CD4-positive, alpha-beta T cell treated with Interleukin-21 for 1 hour (primary cell): Measurements from ENCODE around the gene CMTM1.

Experiments used
- DNase-seq: peaks from one replicate; pipeline ENCODE4 v3.0.0-alpha.2; 2020

The CMTM1 gene

DNA sequence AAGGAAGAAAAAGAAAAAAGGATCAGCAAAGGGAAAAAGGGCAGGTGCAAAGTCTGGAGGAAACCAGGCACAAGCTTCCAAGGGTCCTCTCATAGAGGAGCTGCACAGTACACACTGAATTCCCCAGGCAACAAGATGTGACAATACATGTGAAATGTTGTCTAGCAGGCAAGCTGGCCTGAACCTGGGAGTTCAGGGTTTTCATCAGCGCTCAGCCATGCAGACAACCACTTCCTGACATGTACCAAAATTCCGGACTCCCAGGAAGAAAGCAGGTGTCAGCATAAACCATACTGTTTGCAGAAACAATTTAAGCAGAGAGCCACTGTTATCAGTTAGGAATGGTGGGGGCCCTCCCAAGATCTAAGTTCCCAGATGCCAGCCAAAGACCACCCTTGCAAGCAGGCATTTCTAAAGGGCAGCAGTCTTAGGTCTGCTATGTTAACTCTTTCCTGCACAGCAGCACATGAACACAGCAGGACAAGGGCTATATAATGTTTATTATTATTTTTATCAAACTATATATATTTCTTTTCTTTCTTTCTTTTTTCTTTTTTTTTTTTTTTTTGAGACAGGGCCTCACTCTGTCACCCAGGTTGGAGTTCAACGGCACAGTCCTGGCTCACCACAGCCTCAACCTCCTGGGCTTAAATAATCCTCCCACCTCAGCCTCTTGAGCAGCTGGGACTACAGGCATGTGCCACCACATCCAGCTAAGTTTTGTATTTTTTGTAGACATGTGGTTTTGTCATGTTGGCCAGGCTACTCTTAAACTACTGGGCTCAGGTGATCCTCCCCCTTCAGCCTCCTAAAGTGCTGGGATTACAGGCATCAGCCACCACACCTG lies 26.4 kb upstream of the CMTM1 start:
- DNase-seq = no peak

DNA sequence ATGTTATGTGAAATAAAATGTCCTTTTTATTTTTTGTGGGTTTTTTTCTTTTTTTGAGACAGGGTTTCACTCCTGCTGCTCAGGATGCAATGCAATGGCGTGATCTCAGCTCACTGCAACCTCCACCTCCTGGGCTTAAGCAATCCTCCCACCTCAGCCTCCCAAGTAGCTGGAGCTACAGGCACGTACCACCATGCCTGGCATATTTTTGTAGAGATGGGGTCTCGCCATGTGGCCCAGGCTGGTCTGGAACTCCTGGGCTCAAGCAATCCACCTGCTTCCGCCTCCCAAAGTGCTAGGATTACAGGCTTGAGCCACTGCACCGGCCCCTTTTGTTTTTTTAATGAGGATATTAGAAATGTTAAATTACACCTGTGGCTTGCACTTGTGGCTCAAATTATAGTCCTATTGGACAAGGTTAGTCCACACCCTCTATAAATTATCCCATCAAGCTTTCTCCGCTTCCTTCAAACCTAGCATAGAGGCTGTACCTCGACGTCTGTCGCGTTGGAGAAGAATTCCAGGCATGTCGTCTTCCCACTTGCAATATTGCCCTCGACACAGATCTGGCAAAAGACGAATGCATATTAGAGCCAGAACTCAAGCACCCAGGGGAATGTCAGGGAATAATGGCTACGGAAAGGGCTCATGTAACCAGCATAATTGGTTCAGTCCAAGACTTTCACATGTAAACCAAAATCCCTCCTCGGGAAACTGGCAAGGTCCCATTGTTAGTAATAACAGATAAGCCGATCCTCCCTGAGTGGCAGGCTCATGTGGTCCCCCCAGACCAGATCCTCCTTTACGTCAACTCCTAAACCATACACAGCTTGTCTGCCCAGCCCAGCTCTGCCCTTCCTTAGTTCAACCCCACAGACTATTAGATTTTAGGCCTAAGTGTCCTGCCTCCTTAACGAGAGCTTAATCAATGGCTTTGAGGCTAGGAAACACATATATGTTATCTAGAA lies 24.6 kb upstream of the CMTM1 start:
- DNase-seq = no peak

DNA sequence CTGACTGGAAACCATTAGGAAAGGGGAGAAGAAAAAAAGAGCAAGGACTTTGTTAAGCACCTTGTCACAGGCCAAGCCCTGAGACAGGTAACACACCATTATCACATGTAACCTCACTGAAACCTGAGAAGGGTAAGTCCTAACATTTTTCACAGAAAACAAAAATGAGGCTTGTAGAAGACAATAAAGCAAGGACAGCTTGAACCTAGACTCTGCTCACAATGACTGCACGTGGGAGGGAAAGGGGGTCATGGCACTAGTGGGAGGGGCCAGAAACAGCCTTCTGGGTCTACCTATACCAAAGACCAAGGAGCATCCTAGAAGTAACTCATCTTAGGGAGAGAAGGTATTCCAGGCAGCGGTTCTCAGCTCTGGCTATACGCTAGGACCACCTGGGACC lies 23.8 kb upstream of the CMTM1 start:
- DNase-seq = no peak

DNA sequence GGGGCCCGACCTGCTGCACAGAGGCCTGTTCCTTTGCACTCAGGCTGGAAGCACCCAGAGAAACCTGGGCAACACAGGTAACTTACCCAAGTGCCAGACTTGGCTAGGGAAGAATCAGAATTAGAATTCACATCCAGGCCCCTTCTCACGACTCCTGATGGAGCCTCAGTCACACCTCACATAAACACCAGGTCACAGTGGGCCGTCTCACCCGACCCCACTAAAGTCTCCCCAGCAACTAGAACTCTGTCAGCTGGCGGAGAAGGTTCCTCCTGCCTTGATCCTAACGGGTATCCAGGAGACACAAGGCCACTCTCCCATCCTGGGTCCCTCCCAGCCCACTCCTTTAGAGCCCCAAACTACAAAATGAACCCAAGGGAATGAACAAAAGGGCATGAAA lies 22.7 kb upstream of the CMTM1 start:
- no peak for DNase-seq

DNA sequence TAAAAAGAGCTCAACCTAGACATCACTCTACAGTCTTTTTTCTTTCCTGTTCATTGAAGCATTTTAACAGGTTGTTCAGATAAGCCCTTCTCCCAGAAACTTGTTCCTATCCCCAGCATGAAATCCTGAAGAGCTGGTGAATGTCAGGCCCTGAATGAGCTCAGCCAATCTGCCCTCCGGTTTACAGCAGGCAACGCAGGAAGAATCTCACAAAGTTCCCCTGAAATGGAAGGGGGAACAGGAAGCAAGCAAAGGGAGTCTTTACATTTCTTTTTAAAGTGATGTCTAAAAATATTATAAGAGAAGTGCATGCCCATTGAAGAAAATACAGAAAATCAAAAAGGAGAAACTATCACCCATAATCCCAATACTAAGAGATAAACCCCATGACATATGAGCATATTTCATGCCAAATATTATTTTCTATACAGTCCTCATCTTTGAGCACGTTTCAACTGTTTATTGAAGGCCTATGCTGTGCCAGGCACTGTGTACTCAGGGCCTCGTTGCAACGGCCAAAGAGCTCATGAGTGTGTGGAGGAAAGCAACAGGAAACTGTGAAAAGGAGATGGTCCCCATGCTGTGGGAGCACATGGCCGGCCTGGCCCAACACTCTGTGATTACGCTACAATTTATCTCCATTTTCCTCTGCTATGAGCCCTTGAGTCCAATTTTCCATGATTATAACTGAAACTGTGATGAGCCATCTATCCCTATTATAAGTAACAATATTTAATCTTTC lies 22.1 kb upstream of the CMTM1 start:
- DNase-seq = no peak

DNA sequence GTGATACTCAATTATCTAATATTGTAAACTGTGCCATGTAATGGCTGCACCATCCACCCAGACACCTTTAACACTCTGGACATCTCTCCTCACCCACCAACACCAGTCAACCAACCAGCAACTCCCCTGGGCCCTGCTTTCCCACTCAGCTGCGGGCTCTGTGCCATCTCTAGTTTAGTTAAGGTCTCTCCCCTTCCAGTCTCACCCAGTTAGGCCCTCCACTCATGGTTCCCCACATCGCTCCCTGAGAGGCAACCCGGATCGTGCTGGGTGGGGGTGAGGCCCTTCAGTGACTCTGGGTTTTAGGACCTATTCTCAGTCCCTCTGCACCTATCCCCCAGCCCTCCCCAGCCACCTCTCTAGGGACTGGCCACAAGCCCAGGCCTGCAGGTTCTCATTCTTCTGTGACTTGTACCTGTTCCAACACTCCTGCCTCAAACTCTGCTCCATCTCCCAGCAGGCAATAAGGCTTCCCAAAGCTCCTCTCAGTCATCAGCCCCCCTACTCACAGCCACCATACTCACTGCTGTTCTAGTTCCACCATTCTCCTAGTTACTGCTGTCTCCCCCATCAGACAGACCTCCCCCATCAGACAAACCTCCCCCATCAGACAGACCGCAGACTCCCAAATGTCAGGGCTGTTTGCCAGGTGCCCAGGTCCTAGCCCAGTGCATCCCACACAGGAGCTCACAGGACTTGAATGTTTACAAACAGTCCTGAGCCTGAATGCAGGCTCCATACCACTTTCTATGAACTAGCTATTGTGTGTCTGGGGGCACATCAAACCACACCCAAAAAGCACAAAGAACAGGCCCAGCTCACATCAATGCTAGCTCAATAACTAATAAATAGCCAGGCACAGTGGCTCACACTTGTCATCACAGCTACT lies 18.9 kb upstream of the CMTM1 start:
- no peak for DNase-seq

DNA sequence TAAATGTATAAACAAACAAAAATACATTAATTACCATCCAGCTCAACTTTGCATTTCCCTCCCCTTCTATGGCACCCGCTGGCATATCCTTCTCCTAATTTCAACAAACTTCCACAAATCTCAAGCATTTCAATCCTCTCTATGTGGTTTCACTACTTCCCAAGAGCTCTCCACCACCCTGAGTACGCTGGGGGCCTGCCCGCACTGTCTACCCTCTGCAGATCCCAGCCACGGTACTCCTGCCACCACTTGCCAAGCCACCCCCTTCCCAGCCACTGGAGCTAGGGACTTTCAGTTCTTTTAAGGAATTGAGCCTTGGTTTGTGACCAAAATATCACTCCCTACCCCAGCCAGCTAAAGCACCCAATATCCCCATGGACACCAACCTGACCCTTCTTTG lies 18.2 kb upstream of the CMTM1 start:
- no peak for DNase-seq

DNA sequence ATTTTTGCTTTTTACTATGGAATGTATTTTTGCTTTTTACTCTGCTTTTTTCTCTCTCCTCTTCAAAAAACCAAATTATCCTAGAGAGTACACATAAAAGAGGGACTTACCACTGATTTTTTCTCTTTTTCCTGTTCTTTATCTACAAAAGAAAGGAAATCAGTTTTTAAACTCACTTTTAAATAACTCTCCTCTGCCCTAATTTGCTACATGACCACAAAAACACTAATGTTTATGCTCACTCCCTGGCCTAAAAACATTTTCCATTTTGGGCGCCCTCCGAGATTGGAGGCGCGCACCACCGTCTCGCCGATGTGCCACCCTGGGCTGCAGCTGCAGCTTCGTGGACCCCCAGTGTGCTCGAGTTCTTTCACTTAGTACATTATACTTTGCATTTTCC lies 17.4 kb upstream of the CMTM1 start:
- no peak for DNase-seq

DNA sequence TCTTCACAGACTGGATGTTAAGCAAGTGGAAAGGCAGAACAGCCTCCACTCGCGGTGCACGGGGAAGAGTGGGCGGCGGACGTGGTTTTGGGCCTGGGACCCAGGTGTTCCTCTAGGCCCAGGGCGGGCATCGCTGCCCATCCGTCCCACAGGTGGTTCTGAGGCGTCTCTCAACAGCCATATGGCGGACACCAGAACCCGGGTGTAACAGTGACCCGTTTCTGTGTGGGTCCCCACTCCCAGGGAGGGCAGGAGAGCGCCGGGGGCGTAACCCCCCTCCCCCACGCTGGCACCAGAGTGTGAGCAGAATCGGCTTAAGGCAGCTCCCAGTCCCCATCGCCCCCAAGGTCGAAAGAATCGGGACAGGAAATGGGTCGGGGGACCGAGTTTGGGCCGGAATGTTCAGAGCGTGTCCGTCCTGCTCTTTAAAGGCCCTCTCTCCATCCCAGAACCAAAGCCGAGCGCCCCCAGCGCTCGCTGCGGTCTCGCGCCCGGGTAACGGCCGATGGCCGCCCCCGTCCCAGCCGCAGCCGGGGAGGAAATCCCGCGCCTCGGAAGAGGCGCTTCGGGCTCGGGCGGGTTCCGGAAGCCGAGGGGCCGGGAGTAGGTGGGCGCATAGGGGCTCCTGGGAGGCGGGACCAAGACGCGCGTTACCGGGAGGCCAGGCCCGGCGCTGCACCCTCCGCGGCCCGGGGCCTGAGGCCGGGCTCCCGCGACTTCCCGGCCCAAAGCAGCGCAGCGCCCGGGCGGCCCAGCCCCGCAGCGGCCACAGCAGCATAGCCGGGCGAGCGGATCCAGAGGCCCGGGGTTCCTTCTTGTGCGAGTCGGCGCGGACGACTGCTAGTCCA lies 16.7 kb upstream of the CMTM1 start, which contains the start of gene TK2:
TK2 (minus strand) TSS at position 839 of the 848 bp plus-strand sequence; CDS start at position 778, 61 bp downstream.
- DNase-seq = peak; percentile 56

DNA sequence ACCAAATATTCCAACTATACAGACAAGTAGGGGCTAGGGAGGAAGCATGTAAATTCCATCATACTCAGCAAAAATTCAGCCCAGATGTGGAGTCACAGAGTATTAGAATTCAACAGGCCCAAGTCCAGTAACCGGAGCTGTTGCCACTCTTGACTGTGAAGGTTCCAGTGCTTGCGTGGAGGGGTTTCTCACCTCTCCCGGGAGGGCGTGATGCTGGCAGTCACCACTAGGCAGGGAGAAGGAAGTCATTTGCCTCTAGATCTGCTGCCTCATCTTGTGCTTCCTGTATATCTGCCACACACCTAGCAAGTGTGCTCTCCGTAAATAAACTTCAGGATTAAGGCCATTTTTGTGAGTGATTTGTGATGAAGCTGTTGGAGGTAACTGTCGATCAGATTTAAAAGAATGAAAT lies 14.9 kb upstream of the CMTM1 start:
- peak; percentile 72 for DNase-seq

DNA sequence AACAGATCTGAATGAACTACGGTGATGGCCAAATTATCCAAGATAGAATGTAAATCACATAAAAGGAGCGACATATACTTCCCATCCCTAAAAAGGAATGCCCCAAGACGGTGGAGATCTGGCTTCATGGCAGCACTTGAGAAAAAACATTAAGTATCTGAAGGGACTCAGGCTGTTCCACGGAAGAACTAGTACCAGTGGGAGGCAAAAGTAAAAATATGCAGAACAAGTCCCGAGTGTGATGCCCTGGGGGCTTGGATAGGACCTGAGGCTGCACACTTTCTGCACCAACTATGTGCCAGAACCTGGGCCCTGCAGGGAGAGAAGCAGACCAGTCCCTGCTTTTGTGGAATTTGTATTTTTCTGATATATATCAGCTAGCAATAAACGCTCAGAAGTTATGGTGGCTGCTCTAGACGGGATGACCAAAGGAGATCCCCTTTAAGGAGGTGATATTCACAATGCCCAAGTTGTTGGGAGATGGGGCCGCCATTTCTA lies 14.4 kb upstream of the CMTM1 start:
- DNase-seq = no peak

DNA sequence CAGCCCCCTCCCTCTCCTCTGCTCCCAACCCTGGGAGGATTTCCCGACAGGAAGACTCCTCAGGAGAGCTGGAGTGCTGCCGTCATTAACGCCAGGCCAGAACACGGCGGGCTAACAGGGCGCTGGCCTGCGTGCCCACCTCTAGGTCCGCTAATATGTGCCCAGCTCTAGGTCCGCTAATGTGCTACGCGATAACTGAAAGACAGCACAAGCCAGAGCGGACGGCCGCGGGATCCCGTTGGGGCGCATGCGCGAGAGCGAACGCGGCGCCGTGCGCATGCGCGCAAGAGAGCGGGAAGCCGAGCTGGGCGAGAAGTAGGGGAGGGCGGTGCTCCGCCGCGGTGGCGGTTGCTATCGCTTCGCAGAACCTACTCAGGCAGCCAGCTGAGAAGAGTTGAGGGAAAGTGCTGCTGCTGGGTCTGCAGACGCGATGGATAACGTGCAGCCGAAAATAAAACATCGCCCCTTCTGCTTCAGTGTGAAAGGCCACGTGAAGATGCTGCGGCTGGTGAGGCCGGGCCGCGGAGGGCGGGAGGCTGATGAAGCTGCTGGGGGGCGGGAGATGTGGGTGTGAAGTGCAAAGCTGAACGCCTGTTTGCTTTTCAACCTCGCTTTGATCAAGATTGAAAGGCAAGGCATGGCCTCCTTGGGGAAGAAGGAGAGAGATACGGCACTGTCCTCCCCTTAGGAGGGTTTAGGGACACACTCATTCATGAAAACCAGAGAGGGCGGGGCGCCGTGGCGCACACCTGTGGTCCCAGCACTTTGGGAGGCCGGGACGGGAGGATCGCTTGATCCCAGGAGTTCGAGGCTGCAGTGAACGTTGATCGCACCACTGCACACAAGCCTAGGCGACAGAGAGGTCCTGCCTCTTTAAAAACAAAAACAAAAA lies 13.7 kb upstream of the CMTM1 start, which contains the start of gene CKLF:
CKLF (plus strand) TSS at position 291 of the 892 bp plus-strand sequence; CDS start at position 431, 140 bp downstream.
- peak; percentile 93 for DNase-seq

DNA sequence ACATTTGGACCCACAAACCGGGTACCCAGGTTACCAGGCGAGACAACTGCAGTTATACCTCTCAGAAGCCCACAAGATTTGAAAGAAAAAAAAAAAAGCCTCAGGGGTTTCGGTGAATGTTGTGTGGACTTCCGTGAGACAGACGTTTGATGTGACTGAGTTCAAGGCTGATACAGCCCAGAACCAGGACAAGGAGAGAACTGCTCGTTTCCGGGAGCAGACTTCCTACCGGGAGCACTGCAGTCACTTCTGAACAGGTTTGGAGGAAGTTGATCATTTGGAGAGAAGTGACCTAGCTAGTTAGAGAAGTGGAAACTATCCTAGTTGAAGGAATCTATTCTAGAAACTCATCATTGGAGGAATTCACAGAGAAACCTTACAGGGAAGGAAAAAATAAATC lies 13.0 kb upstream of the CMTM1 start:
- DNase-seq = peak; percentile 28

DNA sequence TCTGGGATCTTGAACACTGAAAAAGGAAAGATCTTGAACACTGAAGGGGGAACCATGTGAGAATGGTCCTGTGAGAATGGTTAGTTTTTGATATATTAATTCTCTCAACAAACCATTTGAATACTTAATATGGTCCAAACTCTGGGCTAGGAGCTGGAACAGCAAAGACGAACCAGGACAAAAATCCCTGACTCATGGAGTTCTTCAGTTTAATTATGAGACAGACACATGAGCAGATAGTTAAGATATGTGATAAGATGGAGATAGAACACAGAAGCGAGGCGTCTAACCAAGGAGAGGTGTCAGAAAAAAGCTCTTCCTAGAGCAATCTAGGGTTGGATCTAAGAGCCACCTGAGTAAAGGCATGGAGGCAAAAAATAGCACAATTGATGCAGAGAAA lies 12.2 kb upstream of the CMTM1 start:
- DNase-seq = no peak

DNA sequence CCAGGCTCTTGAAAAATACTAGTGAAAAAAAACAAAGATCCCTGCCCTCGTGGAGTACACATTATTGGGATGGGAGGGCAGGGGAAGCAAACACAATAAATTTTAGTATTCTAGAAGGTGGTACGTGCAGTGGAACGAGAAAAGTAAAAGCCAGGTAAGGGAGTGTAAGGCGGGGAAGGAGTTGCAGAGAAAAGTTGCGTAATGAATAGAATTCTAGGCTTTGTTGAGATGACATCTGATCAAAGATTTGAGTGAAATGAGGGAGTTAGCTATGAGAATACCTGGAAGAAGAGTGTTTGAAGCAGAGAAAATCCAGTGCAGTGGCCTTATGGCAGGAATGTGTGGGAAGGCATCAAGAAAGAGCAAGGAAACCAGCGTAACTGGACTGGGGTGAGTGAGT lies 11.7 kb upstream of the CMTM1 start:
- no peak for DNase-seq

DNA sequence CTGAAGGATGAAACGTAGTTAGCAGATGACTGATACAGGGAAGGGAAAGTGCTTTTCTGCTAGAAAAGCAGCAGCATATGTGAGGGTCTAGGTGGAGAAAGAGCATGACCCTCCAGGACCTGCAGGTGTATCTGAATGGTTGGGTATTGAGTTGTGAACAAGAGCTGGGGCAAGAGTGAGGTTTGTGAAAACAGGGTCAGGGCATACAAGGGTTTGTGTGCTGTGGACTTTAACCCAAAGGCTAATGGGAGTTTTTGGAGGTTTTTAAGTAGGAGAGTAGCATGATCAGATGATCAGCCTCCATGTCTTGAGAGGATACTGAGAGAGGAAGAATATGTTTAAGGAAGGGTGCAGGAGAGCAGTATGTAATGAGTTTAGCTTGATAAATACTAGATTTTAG lies 6.1 kb upstream of the CMTM1 start:
- no peak for DNase-seq

DNA sequence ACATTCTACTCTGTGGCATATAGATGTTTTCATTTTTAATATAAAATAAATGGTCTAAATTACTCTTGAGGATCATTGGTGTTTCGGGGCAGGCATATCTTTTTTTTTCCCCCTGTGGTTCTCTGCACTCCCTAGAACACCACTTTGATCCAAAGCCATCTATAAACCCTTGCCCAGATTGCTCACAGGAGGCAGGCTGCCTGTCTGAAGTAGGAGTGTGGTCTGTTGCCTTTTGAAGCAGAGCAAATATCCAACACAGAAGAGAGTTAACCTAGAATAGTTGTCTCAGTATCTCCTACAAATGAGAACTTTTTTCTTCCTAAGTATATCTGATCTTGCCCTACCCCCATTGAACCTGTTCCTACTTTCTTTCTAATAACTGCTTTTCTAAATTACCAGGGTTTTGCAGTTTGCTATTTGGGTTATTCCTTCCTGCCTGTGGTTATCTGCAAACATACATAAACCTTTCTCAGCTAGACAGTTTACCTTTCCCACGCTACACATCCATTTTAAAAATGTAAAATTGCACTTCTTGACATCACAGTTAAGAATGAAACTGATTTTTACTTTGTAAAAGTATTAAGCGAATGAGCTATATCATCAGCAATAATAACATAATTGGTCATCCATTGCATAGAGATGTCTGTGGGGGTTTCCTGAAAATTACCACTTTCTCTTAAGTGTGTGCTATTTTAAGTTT lies 4.7 kb upstream of the CMTM1 start:
- DNase-seq = peak; percentile 13

DNA sequence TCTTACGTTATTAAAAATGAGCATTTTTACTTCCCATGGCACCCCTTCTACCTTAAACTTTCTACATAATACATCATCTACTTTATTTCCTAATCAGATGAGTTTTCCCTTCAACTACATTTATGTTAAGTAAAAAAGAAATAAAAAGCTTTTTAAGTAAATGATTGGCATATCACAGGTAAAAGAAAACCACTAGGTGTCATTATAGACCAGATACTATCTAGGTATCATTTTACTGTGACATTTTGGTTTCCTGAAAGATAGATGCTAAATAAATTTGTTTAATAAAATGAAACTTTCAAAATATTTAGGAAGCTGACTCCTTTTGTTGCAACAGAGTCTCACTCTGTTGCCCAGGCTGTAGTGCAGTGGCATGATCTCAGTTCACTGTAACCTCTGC lies 3.8 kb upstream of the CMTM1 start:
- DNase-seq = peak; percentile 40

DNA sequence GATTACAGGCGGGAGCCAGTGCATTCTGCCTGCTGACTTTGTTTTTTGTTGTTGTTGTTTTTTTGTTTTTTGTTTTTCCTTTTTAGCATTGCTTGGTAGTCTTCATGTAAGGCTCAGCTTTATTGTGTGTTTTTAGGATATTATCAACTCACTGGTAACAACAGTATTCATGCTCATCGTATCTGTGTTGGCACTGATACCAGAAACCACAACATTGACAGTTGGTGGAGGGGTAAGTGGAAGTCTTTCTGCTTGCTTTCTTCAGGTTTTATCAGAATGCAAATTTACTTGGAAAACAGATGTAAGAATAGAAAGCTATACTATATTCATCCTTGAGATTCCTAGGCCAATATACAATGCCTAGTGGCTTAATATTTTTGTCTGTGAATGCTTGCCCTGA lies 3.3 kb upstream of the CMTM1 start:
- no peak for DNase-seq
